Measurements from ENCODE around the gene PRUNE2. TPM values are rescaled to one million over a fixed set of nuclear protein-coding genes. Genes with fewer than 3 reads are reported as not detected.

The PRUNE2 gene
- total RNA-seq, 1 donor from 2014 or later: 650 TPM

DNA sequence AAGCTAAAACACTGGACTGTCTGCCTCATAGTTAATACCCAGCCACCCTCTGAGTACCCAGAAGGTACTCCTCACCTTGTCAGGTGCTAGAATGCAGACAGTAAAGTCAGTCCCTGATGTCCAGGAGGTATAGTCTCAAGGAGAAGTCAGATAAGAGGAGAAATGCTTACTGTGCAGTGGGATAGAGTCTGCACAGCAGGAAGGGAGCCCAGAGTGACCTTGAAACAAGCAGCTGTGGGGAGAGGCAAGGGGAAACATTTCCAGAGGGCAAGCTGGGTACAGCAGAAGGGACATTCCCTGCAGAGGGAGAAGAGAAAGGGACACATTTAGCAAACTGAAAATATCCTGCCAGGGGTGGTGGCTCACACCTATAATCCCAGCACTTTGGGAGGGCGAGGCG, 324.2 kb downstream of the PRUNE2 start:
- no peak for DNase-seq (ENCODE audit: low read depth)

- DNase-seq (ENCODE audit: low read depth): no peak
Measured at GRCh38 chr9:76580820-76581219, 325.1 kb downstream of the PRUNE2 start.

DNA sequence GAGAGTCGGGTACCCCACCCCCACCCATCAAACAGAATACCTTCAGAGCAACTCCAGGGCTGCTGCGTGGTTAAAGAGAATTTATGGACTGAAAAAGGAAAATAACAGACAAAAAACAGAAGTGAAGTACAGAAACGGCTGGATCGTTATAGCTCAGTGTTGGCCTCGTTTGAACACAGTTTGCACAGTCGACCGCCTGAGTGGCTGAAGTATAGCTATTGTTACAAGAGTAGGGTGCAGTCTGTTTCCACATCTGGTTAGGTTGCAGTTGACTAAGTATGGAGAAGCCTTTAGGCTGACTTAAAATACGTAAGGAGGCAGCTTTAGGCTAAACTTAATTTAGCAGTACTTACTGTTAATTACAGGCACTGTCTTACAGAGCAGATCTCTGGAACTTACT, 325.7 kb downstream of the PRUNE2 start:
- no peak for DNase-seq (ENCODE audit: low read depth)

DNA sequence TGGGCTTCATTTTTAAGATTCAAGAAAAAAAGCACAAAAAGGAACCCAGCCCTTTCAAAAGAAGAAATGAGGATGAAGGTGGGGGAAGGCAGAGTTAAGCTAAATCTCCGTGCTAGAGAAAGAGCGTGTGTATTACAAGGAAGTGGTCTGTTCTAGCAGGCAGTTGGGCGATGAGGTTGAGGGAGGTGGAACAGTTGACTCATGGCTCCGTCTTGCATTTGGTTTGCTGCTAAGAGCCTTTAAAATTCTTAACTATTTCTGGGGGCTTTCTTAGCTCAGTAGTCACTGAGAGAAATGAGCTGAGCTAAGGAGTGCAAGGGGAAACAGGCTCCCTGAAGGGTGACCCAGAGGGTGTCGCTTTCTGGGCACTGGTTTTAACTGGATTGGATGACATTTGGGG, 329.6 kb downstream of the PRUNE2 start:
- peak; percentile 81 for DNase-seq (ENCODE audit: low read depth)

- no peak for DNase-seq (ENCODE audit: low read depth)
Measured at GRCh38 chr9:76575761-76576160, 330.2 kb downstream of the PRUNE2 start.

- no peak for DNase-seq (ENCODE audit: low read depth)
Measured at GRCh38 chr9:76573905-76574760, 331.8 kb downstream of the PRUNE2 start.

GRCh38 chr9:76573408-76573807, 332.5 kb downstream of the PRUNE2 start:
- no peak for DNase-seq (ENCODE audit: low read depth)

DNA sequence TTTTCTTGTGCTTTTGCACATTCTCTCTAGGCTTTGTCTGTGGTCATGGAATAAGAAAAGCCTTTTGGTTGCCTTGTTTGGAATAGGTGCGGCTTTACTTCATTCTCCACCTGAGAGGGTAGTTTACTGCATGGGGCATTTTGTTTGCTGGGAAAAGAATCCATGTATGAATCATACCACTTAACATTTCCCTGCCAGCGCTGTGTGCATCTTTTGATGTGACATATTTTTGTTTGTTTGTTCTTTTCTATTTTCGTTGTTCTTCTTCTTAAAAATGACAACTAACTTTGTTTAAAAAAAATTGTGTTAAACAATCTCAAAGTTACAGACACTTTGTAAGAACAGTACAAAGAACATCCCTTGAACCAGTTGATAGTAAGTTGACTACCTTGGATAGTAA, 333.8 kb downstream of the PRUNE2 start:
- no peak for DNase-seq (ENCODE audit: low read depth)

DNA sequence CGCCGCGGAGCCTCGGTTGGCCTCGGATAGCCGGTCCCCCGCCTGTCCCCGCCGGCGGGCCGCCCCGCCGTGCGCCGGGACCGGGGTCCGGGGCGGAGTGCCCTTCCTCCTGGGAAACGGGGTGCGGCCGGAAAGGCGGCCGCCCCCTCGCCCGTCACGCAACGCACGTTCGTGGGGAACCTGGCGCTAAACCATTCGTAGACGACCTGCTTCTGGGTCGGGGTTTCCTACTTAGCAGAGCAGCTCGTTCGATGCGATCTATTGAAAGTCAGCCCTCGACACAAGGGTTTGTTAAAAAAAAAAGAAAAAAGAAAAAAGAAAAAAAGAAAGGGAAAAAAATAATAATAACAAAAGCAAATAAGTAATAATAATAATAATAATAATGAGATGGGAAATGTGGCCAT, 334.2 kb downstream of the PRUNE2 start:
- no peak for DNase-seq (ENCODE audit: low read depth)

DNA sequence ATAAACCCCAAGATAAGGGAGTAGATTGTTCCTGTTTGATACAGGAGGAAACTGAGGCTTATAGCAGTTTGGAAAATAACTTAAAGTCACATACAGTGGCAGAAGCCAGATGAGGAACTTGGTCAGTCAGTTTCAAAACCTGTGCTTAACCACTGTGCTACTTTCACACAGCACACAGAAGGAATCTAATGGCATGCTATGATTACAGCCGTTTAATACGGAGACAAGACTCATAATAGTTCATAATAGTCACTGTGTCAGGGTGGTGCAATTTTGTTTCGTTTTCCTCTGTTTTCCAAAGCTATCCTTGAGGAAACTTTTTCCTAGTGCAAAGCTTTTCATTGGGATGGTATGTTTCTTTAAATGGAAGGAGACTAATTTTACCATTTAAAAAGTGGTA, 334.6 kb downstream of the PRUNE2 start:
- no peak for DNase-seq (ENCODE audit: low read depth)

GRCh38 chr9:76570826-76571225, 335.1 kb downstream of the PRUNE2 start:
- DNase-seq (ENCODE audit: low read depth): no peak

DNA sequence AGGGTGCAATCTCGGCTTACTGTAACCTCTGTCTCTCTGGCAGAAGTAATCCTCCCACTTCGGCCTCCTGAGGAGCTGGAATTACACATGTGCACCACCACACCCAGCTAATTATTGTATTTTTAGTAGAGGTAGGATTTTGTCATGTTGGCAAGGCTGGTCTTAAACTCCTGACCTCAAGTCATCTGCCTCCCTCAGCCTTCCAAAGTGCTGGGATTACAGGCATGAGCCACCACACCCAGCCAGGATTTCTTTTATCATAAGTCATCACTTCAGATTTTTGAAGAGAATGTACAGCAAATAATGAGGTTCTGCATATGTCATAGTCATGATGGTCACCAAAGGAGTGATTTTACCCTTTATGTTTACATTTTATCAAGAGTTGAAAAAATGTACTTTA, 338.8 kb downstream of the PRUNE2 start:
- no peak for DNase-seq (ENCODE audit: low read depth)

GRCh38 chr9:76564297-76564696, 341.6 kb downstream of the PRUNE2 start:
- DNase-seq (ENCODE audit: low read depth): no peak

DNA sequence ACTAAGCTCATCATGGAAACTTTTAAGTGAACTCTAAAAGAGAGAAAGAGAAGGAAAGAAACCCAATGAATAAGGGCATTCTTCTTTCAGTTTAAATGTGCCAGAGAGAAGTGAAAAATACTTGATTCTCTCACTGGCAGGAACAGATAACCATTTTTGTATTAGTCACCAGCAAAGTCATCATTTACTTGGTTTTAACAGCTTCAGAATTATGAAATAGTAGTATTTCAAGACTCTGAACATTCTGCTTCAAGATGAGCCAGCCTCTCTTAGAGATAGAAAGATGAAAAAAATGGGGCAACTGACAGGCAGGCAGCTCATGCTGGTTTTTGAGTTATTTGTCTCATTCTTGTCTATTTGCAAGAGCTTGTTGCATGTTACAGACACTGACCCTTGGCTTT, 343.4 kb downstream of the PRUNE2 start:
- no peak for DNase-seq (ENCODE audit: low read depth)

DNA sequence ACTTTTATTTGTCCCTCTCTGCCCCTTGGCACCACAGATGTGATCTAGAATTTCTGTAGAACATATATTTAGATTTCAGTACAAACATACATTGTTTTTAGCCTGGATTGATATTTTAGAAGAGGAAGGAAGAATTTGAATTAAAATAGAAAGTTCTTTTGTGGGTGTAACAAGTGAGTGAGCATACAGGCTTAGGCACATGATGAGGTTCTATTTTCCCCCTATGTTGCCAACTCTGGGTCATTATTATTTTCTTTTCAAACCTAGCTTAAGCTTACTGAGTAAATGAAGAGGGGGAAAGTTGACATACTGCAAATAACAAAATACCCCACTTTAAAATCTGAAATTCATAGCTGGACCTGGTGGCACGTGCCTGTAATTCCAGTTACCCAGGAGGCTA, 344.0 kb downstream of the PRUNE2 start:
- DNase-seq (ENCODE audit: low read depth): no peak

Other genes starting within 250 kb of the PRUNE2 start
- not detected in 2 replicates for gene PCA3, start 141.7 kb downstream of the PRUNE2 start, total RNA-seq
- gene FOXB2, start 113.5 kb upstream of the PRUNE2 start, total RNA-seq: not detected in 2 replicates

Data from myocyte (in vitro differentiated cells).